K562 (cell line): ENCODE data around the gene SLC35G3. TPM values are rescaled to one million over a fixed set of nuclear protein-coding genes. Genes with fewer than 3 reads are reported as not detected.
A peak's percentile ranks its signal among the peaks of the same experiment; 100 is the strongest.

Experiments
- ATAC-seq: fragments of 200-7000 bp; cut with Tn5 transposase; 3 replicates; pipeline ENCODE4 v1.9.1; 2020; ENCODE audit warnings: moderate library complexity
- BruUV-seq: library from RNA; stranded (reverse); fragments of 400-500 nt; replicated peaks from 2 replicates; lab custom pipeline; 2021; lab: Mats Ljungman, UMichigan
- CTCF ChIA-PET: fragments of 300-600 bp; formaldehyde crosslinking; extraction: SDS; loops from one replicate; lab custom pipeline; 2021; ENCODE audit warnings: low intra/inter-chr PET ratio; lab: Yijun Ruan, JAX
- POLR2A ChIA-PET: fragments of 300-600, 350-650 bp; sonication (Branson Sonifier 250); formaldehyde crosslinking; extraction: SDS; loops from one replicate; lab custom pipeline; 2021; ENCODE audit warnings: antibody characterized with exemption, inconsistent platforms; lab: Yijun Ruan, JAX
- DNase-seq, 4 experiments: peaks; one replicate each; pipeline versions ENCODE4 v3.0.0 to v3.0.0-alpha.2; 2011 to 2018; ENCODE audit warnings: low spot score in 3 of 4, mixed read lengths in 3 of 4; ENCODE audit errors: extremely low read depth in 1 of 4
- FAIRE-seq: peaks from 2 replicates; lab custom pipeline; 2011; peaks lifted over from hg19 to GRCh38; lab: Jason Lieb, UNC
- H2AFZ ChIP-seq: 2 replicates; pipeline ENCODE4 v1.6.0; 2011; ENCODE audit warnings: low read depth, low read length, control low read depth, inconsistent platforms
- H3K27ac ChIP-seq: fragments of 200-600 bp; 3 replicates; pipeline ENCODE4 v1.8.0; 2011; ENCODE audit warnings: low read depth, mild to moderate bottlenecking, control low read depth, inconsistent platforms, low read length, moderate library complexity, mixed read lengths; ENCODE audit errors: extremely low read depth
- H3K27me3 ChIP-seq, 2 experiments: fragments of 300-600 bp in 1 of 2; 2 replicates in 1 of 2; 3 replicates in 1 of 2; pipeline versions ENCODE4 v1.6.0 to v1.8.0; 2011; ENCODE audit warnings: inconsistent platforms in 2 of 2, low read length in 2 of 2, mild to moderate bottlenecking in 1 of 2, mixed read lengths in 1 of 2, moderate library complexity in 1 of 2; ENCODE audit not compliant: control insufficient read depth in 2 of 2, insufficient read depth in 2 of 2
- H3K36me3 ChIP-seq: fragments of 300-600 bp; 3 replicates; pipeline ENCODE4 v1.8.0; 2011; ENCODE audit warnings: mild to moderate bottlenecking, low read length, inconsistent platforms; ENCODE audit not compliant: control insufficient read depth, insufficient read depth
- H3K4me1 ChIP-seq, 2 experiments: fragments of 200-600 bp in 1 of 2; replicated peaks in 1 of 2; 2 replicates in 1 of 2; 3 replicates in 1 of 2; pipeline versions ENCODE4 v1.5.1 to v1.8.0; 2011; ENCODE audit warnings: inconsistent platforms in 2 of 2, low read length in 2 of 2, mild to moderate bottlenecking in 1 of 2, mixed read lengths in 1 of 2, moderate library complexity in 1 of 2; ENCODE audit not compliant: control insufficient read depth in 2 of 2, insufficient read depth in 2 of 2
- H3K4me2 ChIP-seq: 2 replicates; pipeline ENCODE4 v1.6.1; 2011; ENCODE audit warnings: low read length, control low read depth, inconsistent platforms, mixed read lengths; ENCODE audit not compliant: insufficient read depth
- H3K4me3 ChIP-seq: fragments of 200-600 bp; sonication (generic), shearing (Covaris generic); 2 replicates; pipeline ENCODE4 v1.5.1; 2016; ENCODE audit warnings: control low read depth, inconsistent platforms
- H3K79me2 ChIP-seq: fragments of 200-600 bp; 3 replicates; pipeline ENCODE4 v1.8.0; 2011; ENCODE audit warnings: low read length, inconsistent platforms; ENCODE audit not compliant: control insufficient read depth, insufficient read depth
- H3K9ac ChIP-seq, 2 experiments: 2 replicates each; pipeline versions ENCODE4 v1.6.0 to v1.6.1; 2011; ENCODE audit warnings: low read depth in 2 of 2, low read length in 2 of 2, control low read depth in 1 of 2, inconsistent platforms in 1 of 2, mild to moderate bottlenecking in 1 of 2, mixed read lengths in 1 of 2; ENCODE audit not compliant: insufficient read depth in 1 of 2
- H3K9me1 ChIP-seq: one replicate; pipeline ENCODE4 v1.6.0; 2011; ENCODE audit warnings: inconsistent platforms, mild to moderate bottlenecking, low read length, moderate library complexity; ENCODE audit not compliant: control insufficient read depth, insufficient read depth
- H3K9me3 ChIP-seq: replicated peaks from 2 replicates; pipeline ENCODE4 v1.5.1; 2011; ENCODE audit warnings: low read depth, low read length, inconsistent platforms; ENCODE audit not compliant: control insufficient read depth, insufficient read depth
- H4K20me1 ChIP-seq: replicated peaks from 2 replicates; pipeline ENCODE4 v1.6.1; 2011; ENCODE audit warnings: low read length, inconsistent platforms, mixed read lengths; ENCODE audit not compliant: control insufficient read depth, insufficient read depth
- CEBPZ ChIP-seq: fragments of 150-350 bp; IDR thresholded peaks from 2 replicates; pipeline ENCODE4 v1.6.1; 2014; ENCODE audit warnings: low read depth, mild to moderate bottlenecking, low read length, borderline replicate concordance
- HMGXB4 ChIP-seq: sonication (generic); formaldehyde crosslinking; IDR thresholded peaks from 2 replicates; pipeline ENCODE4 v1.8.1; 2023; ENCODE audit warnings: mild to moderate bottlenecking, missing genetic modification reagents
- HNRNPL ChIP-seq: fragments of 200-400 bp; formaldehyde crosslinking; IDR thresholded peaks from 2 replicates; pipeline ENCODE4 v1.6.1; 2017; ENCODE audit warnings: low read depth, mild to moderate bottlenecking, low read length
- HOMEZ ChIP-seq: fragments of 250-450 bp; sonication (Bioruptor Pico); IDR thresholded peaks from 2 replicates; pipeline ENCODE4 v1.4.0; 2020; ENCODE audit warnings: mild to moderate bottlenecking, moderate library complexity
- MYNN ChIP-seq, 2 experiments: sonication (generic); formaldehyde crosslinking in 1 of 2; IDR thresholded peaks; 2 replicates each; pipeline versions ENCODE4 v1.5.0 to v1.6.1; 2016 to 2020; ENCODE audit warnings: antibody characterized with exemption in 1 of 2, missing genetic modification reagents in 1 of 2
- RFX7 ChIP-seq: fragments of 250-450 bp; sonication (Bioruptor Pico); IDR thresholded peaks from 2 replicates; pipeline ENCODE4 v1.5.1; 2021; ENCODE audit warnings: mild to moderate bottlenecking
- UBTF ChIP-seq, 2 experiments: IDR thresholded peaks; 2 replicates each; pipeline ENCODE4 v1.6.1; 2012; ENCODE audit warnings: improper control_type of control experiment in 2 of 2, low read depth in 2 of 2, low read length in 2 of 2, borderline replicate concordance in 1 of 2
- ZNF217 ChIP-seq: sonication (generic); formaldehyde crosslinking; IDR thresholded peaks from 2 replicates; pipeline ENCODE4 v1.8.0; 2022; ENCODE audit warnings: mild to moderate bottlenecking, missing genetic modification reagents
- WGBS: fragments of 100-300 bp; shearing (Covaris generic); methylation state at CpG from one replicate; pipeline ENCODE4 v1.1.6; 2016; ENCODE audit warnings: low coverage, mixed read lengths; ENCODE audit not compliant: insufficient coverage; ENCODE audit errors: missing lambda C conversion rate; 5-methylcytosine and 5-hydroxymethylcytosine counted together
- in situ Hi-C: fragments of 300-500 bp; cut with MboI; formaldehyde crosslinking; loops from 4 replicates; pipeline ENCODE4 v1.15.0; 2018; ENCODE audit warnings: inconsistent platforms, mixed read lengths
- intact Hi-C: fragments of 100-400 bp; cut with micrococcal nuclease; formaldehyde crosslinking; loops from 2 replicates; pipeline ENCODE4 v1.14.2; 2022
- polyA plus RNA-seq, 8 experiments: library from polyadenylated mRNA; depleted of rRNA in 4 of 8; stranded (reverse) in 5 of 8; unstranded in 3 of 8; fragments of >200 nt; fragmentation: Nextera tagmentation in 2 of 8; fragmentation: Illumina TruSeq in 1 of 8; extraction: Ambion mirVana in 2 of 8; extraction: Trizol in 1 of 8; gene quantifications; 2 replicates each; pipeline versions ENCODE4 v1.2.1 to v1.2.3, GENCODE V29; 2011 to 2014; ENCODE audit warnings: inconsistent platforms in 1 of 8, missing spikeins in 1 of 8
- total RNA-seq, 7 experiments: library from RNA; depleted of rRNA in 6 of 7; stranded (reverse); fragments of >200 nt in 6 of 7; fragmentation: Illumina TruSeq in 2 of 7; extraction: Trizol in 2 of 7; gene quantifications; 2 replicates each; pipeline versions ENCODE4 v1.2.1 to v1.2.3, GENCODE V29; 2011 to 2021; ENCODE audit warnings: low replicate concordance in 1 of 7

SLC35G3 gene
- total and polyA plus RNA-seq, 9 of the 15 experiments (the other 6 are each of a cell fraction or from before 2014, with no cell fraction given): not detected

- no peak for TF ChIP-seq CEBPZ
- no peak for TF ChIP-seq HNRNPL
- no peak for TF ChIP-seq RFX7 (CRISPR knock-in tag)
- TF ChIP-seq HMGXB4 (CRISPR knock-in tag): no peak
- no peak for TF ChIP-seq UBTF (IDR thresholded peaks at IDR 0.05; ENCODE audit: borderline replicate concordance in 1 of 2, low read depth in 2 of 2, low read length in 2 of 2)
- no peak for TF ChIP-seq HOMEZ (CRISPR knock-in tag)
- TF ChIP-seq ZNF217 (CRISPR knock-in tag): no peak
- peak; percentile 92 for TF ChIP-seq MYNN (IDR thresholded peaks at IDR 0.05)
- TF ChIP-seq MYNN (CRISPR knock-in tag; IDR thresholded peaks at IDR 0.05): peak; percentile 39; the same call in 1 of the 2 replicates
Observed at GRCh38 chr17:35191001-35191695, 3.0 kb downstream of the SLC35G3 start.

More at GRCh38 chr17:35191001-35191695, 3.0 kb downstream of the SLC35G3 start:
- peaks cover 2 to 3% of the 10 kb centered on the region in 2 experiments; a peak in 4 of 5 replicates for H3K27me3 ChIP-seq
- no peak overlapping the region for H3K27ac ChIP-seq
- no peak overlapping the region for H3K4me2 ChIP-seq
- H4K20me1 ChIP-seq: no peaks in the 10 kb centered on the region
- no peak overlapping the region for H3K4me3 ChIP-seq
- POLR2A ChIA-PET: no interaction called here
- peak; percentile 42 for FAIRE-seq
- CTCF ChIA-PET: no interaction called here
- no peaks in the 10 kb centered on the region for H3K79me2 ChIP-seq
- no peak overlapping the region for H3K9ac ChIP-seq
- 1% methylated on average over 11 of the region's 11 CpGs for WGBS
- intact Hi-C loops (no loop called here), in situ Hi-C loops (no loop called here)
- no peaks in the 10 kb centered on the region for H3K4me1 ChIP-seq
- no peaks in the 10 kb centered on the region for H3K9me1 ChIP-seq
- H2AFZ ChIP-seq: no peak overlapping the region
- no peaks in the 10 kb centered on the region for H3K36me3 ChIP-seq
- BruUV-seq: no TSS peak
- H3K9me3 ChIP-seq: no peaks in the 10 kb centered on the region
- ATAC-seq: no peak
- DNase-seq: no peak
